ENCODE results near the gene DUSP28. TPM values are rescaled to one million over a fixed set of nuclear protein-coding genes. Genes with fewer than 3 reads are reported as not detected.

Gene DUSP28
- total RNA-seq, 1 donor from 2014 or later: 8.9 TPM

DNA sequence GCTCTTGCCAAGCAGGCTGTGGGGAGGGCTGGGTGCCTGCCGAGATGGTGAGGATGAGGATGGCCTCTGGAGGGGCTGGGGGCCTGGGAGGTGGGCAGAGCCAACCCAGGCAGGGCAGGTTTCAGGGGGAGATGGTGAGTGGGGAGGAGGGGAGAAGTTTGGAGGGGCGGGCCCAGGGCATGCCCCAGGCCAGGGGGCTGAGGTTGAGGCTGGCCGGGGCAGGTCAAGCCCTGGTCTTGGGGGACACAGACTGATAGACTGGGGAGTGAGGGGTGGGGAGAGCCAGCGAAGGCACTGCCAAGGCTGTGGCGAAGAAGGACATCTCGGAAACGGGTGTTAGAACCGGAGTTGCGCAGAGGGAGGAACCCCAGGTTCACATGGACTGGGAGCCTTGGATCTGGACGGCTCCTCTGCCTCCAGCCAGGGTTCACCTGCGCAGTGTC, 39.0 kb downstream of the DUSP28 start:
- peaks cover 3% of the 10 kb centered on the region for H3K36me3 Mint-ChIP-seq
- Histone ChIP-seq H3K27me3 (no peaks in the 10 kb centered on the region), H3K9ac (no peak overlapping the region), H3K27ac (no peak overlapping the region), H3K79me2 (ENCODE audit: low read depth) (no peaks in the 10 kb centered on the region), H3K4me3 (no peak overlapping the region), H3K4me1 (no peaks in the 10 kb centered on the region), H4K20me1 (ENCODE audit: low read depth) (peaks cover 5% of the 10 kb centered on the region), H2AFZ (replicated peaks) (no peak overlapping the region), H3F3A (ENCODE audit: low read depth) (no peaks in the 10 kb centered on the region), H3K4me2 (no peak overlapping the region), H3K9me3 (ENCODE audit: low read depth) (no peaks in the 10 kb centered on the region), H3K36me3 (no peaks in the 10 kb centered on the region)
- H3K4me1 Mint-ChIP-seq: no peaks in the 10 kb centered on the region
- no peaks in the 10 kb centered on the region for H3K9me3 Mint-ChIP-seq
- H3K27ac Mint-ChIP-seq: no peak overlapping the region
- no peaks in the 10 kb centered on the region for H3K27me3 Mint-ChIP-seq (ENCODE audit: insufficient read depth, low read depth)
- no peak for DNase-seq (ENCODE audit: low spot score)
- TF ChIP-seq EZH2phosphoT487 (IDR thresholded peaks at IDR 0.05) (no peak), EZH2 (IDR thresholded peaks at IDR 0.05) (no peak)
- TF ChIP-seq, protein P1, sequence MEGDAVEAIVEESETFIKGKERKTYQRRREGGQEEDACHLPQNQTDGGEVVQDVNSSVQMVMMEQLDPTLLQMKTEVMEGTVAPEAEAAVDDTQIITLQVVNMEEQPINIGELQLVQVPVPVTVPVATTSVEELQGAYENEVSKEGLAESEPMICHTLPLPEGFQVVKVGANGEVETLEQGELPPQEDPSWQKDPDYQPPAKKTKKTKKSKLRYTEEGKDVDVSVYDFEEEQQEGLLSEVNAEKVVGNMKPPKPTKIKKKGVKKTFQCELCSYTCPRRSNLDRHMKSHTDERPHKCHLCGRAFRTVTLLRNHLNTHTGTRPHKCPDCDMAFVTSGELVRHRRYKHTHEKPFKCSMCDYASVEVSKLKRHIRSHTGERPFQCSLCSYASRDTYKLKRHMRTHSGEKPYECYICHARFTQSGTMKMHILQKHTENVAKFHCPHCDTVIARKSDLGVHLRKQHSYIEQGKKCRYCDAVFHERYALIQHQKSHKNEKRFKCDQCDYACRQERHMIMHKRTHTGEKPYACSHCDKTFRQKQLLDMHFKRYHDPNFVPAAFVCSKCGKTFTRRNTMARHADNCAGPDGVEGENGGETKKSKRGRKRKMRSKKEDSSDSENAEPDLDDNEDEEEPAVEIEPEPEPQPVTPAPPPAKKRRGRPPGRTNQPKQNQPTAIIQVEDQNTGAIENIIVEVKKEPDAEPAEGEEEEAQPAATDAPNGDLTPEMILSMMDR (IDR thresholded peaks at IDR 0.05): no peak
- H3K4me3 Mint-ChIP-seq: no peak overlapping the region

DNA sequence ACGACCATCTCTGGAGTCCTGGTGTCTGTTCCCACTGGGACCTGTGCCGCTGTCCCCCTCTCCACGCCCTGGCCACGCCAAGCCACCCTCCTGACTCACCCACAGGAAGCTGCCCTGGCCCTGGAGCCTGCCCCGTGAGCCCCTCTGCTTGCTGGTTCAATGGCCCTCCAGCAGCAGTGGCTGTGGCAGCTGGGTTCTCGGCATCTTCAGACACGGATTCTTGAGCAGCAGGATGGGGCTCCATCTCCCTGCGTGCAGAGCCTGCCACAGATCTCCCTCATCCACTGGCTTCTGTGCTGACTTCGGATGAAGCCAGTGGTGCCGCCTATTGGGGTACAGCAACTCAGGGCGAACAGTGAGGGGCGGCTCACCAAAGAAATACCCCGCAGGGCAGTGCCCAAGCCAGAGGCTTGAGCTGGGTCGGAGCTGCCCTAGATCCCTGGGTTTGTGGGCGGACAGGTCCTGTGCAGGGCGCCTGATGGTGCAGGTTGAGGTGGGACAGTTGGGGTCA, 40.3 kb downstream of the DUSP28 start:
- no peaks in the 10 kb centered on the region for H3K4me1 ChIP-seq
- no peaks in the 10 kb centered on the region for H3K36me3 ChIP-seq

DNA sequence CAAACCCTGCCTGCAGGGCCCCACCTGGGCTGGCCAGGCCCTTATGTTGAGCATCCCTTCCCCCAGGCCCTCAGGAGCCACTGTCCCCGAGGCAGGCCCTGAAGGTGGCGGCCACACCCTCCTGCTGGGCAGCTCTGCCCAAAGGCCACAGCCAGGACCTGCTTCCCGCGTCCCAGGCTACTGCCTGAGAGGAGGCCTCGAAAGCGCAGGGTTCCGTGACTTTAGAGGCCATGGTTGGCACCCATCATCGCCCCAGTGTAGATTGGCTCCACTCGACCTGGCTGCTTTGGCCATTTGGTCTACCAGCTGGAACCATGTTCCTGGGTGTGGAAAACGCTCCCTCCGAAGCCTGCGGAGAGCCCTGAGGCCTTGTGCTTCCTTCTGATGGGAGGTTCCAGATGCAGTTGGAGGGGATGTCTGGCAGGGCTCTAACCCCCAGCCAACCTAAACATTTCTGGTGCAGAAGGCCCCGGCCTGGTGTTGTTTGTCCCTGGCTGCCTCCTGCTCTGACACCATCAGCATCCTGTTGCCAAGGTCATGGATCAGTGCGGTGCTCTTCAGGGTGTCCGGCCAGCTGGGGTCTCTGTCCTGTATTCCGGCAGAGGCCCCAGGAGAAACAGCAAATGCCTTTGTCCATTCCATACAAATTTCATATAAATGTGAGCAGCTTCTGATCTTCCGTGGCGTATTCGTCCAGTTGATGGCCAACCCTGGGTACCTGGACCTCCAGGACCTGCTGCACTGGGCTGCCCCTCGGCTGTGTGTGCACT, 41.1 kb downstream of the DUSP28 start:
- Histone ChIP-seq H3F3A (ENCODE audit: low read depth) (no peaks in the 10 kb centered on the region), H3K4me3 (no peak overlapping the region), H3K79me2 (ENCODE audit: low read depth) (no peaks in the 10 kb centered on the region), H3K27me3 (no peaks in the 10 kb centered on the region), H4K20me1 (ENCODE audit: low read depth) (no peaks in the 10 kb centered on the region), H3K9ac (no peak overlapping the region), H2AFZ (replicated peaks) (no peak overlapping the region), H3K4me1 (no peaks in the 10 kb centered on the region), H3K36me3 (no peaks in the 10 kb centered on the region), H3K27ac (no peak overlapping the region), H3K9me3 (ENCODE audit: low read depth) (no peaks in the 10 kb centered on the region), H3K4me2 (no peak overlapping the region)
- peaks cover 3% of the 10 kb centered on the region for H3K36me3 Mint-ChIP-seq
- TF ChIP-seq EZH2phosphoT487 (IDR thresholded peaks at IDR 0.05) (no peak), EZH2 (IDR thresholded peaks at IDR 0.05) (no peak)
- TF ChIP-seq, protein P1 (IDR thresholded peaks at IDR 0.05): no peak
- DNase-seq (ENCODE audit: low spot score): no peak
- H3K4me1 Mint-ChIP-seq: peaks cover 6% of the 10 kb centered on the region
- no peak overlapping the region for H3K4me3 Mint-ChIP-seq
- no peaks in the 10 kb centered on the region for H3K9me3 Mint-ChIP-seq
- no peaks in the 10 kb centered on the region for H3K27me3 Mint-ChIP-seq (ENCODE audit: insufficient read depth, low read depth)
- no peak overlapping the region for H3K27ac Mint-ChIP-seq

More for the DNA sequence above, 40.3 kb downstream of the DUSP28 start:
- Mint-ChIP-seq H3K4me3 (no peak overlapping the region), H3K27ac (no peak overlapping the region), H3K9me3 (no peaks in the 10 kb centered on the region), H3K4me1 (peaks cover 6% of the 10 kb centered on the region), H3K36me3 (peaks cover 3% of the 10 kb centered on the region), H3K27me3 (ENCODE audit: insufficient read depth, low read depth) (no peaks in the 10 kb centered on the region)
- Histone ChIP-seq H3K4me3 (no peak overlapping the region), H3K27ac (no peak overlapping the region), H3K4me2 (no peak overlapping the region), H3K9ac (no peak overlapping the region), H3K79me2 (ENCODE audit: low read depth) (no peaks in the 10 kb centered on the region), H2AFZ (replicated peaks) (no peak overlapping the region), H3K27me3 (no peaks in the 10 kb centered on the region), H3K9me3 (ENCODE audit: low read depth) (no peaks in the 10 kb centered on the region), H3F3A (ENCODE audit: low read depth) (no peaks in the 10 kb centered on the region), H4K20me1 (ENCODE audit: low read depth) (peaks cover 5% of the 10 kb centered on the region)
- TF ChIP-seq, protein P1 (IDR thresholded peaks at IDR 0.05): no peak
- TF ChIP-seq EZH2 (IDR thresholded peaks at IDR 0.05) (no peak), EZH2phosphoT487 (IDR thresholded peaks at IDR 0.05) (no peak)
- no peak for DNase-seq (ENCODE audit: low spot score)
